Endothelial cell of hepatic sinusoid (primary cell): ENCODE results near the gene ZCCHC7.
"Not testable (repeated sequence)": the region's sequence is repeated elsewhere in the genome, so short reads cannot be mapped to it uniquely, and the experiment has no call there.

Experiments
- in situ Hi-C: cut with HindIII; loops from 2 replicates; pipeline ENCODE4 v1.10.0; 2017; ENCODE audit warnings: low sequenced_read_pairs

ZCCHC7 gene

DNA sequence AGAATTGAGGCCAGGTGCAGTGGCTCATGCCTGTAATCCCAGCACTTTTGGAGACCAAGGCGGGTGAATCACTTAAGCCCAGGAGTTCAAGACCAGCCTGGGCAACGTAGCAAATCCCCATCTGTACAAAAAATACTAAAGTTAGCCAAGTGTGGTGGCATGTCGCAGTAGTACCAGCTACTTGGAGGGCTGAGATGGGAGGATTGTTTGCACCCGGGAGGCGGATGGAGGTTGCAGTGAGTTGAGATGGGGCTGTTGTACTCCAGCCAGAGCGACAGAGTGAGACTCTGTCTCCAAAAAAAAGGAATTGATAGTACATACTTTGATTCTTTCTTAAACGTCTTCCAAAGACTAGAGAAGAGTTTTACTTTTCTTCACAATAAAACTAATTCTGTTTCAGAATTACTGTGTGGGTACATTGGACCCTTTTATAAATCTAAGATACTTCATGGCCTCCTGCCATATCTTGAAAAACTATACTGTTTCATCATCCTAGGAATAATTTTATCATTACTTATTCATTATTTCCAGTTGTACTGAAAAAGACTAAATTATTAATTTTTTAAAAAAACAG, 170.1 kb downstream of the ZCCHC7 start:
- in situ Hi-C loops, result no loop called here

DNA sequence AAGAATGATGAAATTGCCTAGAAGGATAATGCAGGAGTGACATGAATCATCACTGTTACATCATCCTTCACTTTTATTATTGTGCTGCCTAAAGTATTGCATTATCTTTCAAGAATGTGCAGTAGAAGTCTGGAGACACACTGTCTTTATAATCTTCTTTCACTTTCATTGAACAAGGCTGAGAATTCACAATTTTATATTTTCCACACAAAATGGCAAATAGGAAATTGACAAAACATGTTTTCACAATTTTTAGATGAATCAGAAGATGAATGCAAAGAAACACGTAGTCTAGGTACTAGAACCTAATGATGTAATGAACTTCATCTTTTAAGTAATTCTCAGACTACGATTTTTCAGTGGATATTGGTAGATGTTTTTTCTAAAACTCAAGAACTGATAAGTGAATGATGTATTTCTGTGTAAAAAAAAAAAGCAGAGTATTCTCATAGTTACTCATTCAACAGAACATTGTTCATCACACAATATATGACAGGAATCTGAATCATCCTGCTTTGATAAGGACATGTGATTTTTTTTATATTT, 170.6 kb downstream of the ZCCHC7 start:
- in situ Hi-C loops, result no loop called here

DNA sequence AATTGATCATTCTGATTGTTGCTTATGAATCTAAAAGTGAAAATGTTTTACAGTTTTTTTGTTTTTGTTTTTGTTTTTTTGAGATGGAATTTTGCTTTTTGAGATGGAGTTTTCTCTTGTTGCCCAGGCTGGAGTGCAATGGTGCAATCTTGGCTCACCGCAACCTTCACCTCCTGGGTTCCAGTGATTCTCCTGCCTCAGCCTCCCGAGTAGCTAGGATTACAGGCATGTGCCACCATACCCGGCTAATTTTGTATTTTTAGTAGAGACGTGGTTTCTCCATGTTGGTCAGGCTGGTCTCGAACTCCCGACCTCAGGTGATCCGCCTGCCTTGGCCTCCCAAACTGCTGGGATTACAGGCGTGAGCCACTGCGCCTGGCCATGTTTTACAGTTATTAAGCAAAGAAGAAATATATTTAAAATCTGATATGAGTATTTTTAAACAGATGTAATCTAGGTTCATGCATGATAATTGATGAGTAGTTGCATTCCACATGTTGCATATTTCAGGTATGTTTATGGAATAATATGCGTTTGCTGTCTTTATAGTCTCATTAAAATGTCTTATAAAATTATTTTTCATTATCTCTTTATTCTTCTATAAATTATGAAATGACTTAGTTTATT, 171.4 kb downstream of the ZCCHC7 start:
- in situ Hi-C loops, result not testable (repeated sequence)

DNA sequence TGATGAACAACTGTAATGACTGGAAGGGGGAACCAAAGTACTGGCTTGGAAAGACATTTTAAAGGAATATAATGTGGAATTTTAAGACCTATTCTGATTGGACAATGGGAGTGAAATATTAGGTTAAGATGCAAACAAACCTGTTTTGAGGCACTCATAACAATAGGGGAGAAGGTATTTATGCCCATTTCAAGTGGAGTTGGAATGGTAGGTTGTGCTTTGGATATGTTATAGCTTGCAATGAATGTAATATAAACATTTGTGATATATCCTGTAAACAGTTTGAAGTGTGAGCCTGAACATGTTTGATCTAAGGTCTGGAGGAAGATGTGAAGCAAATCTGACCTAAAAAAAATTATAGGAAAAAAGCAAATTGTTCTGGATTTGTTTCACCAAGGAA, 172.5 kb downstream of the ZCCHC7 start:
- in situ Hi-C loops, result no loop called here

DNA sequence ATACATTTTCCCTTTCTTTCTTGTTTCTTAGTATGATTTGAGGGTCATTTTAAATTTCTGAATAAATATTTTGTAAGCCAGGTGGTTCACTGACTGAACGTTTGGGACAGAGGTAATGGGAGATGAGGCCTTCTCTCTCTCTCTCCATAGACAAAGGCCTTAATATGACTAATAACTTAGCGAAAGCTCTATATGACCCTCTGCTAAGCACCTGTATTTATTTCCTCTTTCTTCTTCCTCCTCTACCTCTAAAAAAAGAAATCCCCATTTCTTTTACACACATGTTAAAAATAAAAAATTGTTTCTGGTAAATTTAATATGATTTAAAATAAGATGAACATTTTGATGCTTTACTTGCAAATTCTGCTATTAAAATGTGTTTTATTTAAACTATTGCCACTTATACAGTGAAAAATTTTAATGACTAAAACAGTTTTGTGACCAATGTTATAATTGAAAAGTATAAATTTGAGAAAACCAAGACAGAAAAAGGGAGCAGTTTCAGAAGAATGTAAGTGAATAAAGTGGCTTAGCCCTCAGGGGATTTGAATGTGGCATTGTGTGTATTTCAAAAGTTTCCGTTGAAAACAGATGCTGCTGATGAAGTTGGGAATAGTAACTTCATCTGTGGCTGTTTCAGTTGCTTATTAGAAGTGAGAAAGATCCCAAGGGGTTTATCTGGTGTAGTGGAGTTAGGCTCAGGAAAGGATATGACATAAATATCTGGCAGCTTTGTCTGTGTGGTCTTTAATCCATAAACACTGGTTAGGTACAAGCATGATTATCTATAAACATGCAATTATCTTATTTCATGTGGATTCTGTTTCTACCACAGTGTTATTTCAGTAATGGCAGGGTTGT, 173.5 kb downstream of the ZCCHC7 start:
- in situ Hi-C loops, result no loop called here

DNA sequence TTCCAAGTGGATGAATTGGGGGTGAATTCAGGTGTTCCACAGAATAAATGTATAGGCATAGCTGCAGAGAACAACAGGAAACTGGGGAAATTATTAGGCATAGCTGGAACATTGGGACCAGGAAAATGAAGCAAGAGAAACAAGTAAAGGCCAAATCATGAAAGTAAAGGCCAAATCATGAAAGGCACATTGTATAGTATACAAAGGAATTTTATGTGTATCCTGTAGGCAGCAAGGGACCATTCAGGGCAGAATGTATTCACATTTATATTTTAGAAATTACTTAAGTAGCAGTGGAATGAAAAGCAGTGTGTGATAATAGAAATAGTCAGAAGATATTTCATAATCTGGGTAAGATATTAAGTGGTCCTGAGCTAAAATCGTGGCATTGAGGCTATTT, 174.8 kb downstream of the ZCCHC7 start:
- in situ Hi-C loops, result no loop called here

DNA sequence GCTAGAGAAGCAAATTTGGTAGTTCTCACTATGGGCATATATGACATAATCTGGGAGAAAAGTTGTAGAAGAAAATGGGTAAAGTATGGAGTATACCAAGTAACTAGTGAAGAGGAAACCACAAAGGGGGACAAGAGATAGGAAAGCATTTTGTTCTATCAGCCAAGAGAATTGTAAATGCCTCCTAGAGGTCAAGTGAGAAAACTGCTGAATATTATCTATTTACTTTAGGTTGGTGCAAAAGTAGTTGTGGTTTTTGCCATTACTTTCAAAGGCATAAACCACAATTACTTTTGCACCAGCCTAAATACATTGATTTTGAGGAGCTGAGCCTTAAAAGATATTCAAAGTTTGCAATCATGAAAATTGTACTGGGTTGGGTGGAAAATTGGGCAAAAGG, 175.4 kb downstream of the ZCCHC7 start:
- in situ Hi-C loops, result no loop called here

DNA sequence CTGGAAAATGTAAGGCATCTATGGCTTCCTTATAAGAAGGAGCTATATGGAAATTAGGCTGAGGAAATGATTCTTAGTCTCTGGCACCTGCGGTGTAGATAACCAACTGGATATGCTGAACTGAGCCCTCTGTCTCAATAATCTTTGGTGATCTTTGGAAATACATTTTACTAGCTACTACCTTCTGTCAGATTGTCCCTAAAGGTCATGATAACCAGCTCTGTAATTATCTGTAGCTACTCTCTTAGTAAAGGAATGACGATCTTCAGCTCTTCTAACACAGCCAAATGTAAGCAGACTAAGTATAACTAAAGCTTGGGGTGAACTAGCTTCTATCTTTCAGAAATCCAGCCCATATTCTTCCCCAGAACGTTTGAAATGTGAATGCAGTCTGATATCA, 177.2 kb downstream of the ZCCHC7 start:
- in situ Hi-C loops, result no loop called here

DNA sequence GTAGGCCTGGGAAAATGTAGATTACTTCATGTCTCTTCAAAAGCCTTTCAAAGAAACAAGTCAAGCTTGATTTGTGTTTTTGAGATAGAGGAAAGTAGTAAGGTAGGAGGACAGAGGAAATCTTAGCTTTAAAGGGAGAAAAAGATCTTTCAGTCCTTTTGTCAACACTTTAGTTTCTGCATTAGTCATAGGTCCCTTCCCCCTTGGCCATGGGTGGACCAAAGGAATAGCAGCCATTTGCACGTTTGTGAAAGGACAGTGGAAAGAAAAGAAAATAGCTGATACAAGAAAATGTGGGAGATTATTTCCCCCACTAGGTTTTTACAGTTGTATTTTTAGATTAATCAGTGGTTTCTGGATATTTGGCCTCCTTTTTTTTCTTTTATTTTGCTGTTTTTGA, 180.2 kb downstream of the ZCCHC7 start:
- in situ Hi-C loops, result no loop called here

DNA sequence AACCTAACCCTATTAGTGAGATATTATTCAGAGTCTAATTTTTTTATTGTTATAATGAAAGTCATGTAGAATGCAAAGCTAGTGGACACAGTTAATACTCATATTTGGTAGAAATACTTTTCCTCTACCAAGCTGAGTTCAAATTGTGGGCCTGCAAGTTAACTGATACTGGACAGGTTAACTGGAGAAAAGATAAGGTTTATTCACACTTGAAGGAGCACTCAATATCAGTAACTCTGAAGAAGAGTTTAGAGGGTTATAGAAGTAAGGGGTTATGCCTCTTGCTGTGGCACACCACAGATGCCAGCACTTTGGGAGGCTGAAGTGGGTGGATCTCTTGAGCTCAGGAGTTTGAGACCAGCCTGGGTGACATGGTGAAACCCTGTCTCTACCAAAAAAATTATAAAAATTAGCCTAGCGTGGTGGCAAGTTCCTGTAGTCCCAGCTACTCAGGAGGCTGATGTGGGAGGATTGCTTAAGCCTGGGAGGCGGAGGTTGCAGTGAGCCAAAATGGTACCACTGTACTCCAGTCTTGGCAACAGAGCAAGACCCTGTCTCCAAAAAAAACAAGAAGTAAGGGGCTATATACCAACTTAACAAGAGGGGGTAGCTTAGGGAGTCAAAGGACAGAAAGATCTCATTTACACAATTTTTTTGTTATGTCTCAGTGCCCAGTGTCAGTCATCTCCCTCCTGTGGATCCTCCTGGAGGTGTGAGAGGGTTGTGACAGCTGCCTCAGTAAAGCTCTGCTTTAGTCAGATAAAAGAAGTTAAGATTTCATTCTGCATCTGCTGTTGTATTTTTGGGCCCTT, 180.9 kb downstream of the ZCCHC7 start:
- in situ Hi-C loops, result no loop called here

DNA sequence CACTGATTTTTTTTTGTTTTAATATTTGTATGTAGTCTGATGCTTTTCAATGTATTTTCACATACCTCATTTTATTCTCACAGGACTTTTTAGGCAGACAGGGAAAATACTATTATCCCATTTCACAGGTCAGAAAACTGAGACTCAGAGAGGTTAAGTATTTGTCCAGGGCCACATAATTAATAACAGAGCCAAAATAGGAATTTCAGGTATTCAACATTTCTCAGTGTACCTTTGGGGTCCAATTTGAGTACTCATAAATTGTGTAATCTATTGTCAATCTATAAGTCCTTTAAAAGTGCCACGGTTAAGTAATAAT, 181.4 kb downstream of the ZCCHC7 start:
- in situ Hi-C loops, result no loop called here

DNA sequence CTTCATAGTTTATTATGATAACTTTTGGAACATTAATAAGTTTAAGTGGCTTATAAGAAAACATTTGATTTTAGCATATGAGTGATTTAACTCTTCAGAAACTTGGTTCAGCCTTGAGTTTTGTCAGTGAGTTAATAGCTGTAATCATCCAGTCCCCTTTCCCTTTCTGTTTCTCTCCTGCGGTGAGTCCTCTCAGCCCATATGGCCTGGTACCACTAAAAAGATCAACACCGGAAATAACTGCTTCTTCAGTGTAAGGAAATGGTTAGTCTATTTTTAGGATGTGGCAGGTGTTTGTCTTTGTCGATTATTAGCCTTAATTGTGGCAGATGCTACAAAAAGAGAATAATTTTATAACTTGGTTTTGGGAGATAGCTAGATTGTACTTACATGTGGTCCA, 181.9 kb downstream of the ZCCHC7 start:
- in situ Hi-C loops, result no loop called here

DNA sequence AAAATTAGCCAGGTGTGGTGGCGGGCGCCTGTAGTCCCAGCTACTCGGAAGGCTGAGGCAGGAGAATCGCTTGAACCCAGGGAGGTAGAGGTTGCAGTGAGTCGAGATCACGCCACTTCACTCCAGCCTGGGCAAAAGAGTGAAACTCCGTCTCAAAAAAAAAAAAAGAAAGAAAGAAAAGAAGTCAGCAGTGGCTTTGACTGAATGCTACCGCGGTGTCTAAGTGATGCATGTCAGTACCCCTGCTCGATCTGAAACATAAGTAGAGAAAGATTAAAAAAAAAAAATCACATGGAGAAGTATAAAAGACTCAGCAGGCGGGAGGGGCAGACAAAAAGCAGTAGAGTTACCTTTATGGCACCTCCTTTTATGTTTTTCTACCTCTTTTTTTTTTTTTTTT, 182.9 kb downstream of the ZCCHC7 start:
- in situ Hi-C loops, result not testable (repeated sequence)

DNA sequence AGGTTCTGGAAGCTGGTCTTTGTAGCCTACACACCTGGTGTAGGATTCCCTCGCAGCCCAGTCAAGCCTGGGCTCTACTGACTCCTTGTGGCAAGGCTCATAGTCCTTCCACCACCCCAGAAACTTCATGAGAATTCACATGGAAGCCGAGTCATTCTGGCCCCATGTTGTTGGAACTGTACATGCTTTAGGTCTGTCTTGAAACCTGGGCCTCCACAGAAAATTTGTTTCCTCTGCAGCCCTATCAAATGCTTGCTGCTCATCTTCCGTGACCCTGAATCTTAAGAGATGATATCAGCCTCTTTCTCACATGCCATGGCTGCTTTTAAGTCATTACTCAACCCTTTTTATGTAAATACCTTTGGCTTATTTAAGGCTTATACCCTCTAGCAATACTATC, 188.8 kb downstream of the ZCCHC7 start:
- in situ Hi-C loops, result no loop called here

DNA sequence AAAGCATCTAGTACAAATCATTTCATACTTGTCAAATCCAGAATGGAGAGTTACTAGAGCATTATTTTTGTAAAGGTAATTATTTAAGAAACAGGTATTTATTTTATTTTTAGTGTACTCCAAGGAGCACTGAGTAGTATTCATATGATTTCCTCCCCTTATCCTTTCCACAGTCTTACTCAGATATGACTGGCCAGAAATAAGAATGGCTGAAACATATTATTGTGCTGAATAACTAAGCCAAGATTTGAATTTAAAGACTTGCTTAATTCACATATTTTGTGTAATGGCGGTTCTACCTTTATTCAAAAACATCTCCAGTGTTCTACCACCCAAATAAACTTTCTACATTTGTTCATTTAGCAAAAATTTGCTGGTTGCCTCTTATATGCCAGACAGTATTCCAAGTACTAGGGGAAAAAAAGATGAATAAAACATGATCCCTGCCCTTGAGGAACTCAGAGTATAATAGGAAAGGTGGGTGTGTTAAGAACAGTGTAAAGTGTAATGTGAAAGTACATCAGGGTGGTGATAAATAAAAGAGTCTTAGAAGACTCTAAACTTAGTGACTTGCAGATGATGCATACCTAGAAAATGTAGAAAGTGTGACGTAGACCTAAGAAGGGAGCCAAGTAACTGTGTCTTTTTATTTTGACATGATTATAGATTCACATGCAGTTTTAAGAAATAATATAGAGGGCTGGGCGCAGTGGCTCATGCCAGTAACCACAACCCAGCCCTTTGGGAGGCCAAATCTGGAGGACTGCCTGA, 191.7 kb downstream of the ZCCHC7 start:
- in situ Hi-C loops, result no loop called here

DNA sequence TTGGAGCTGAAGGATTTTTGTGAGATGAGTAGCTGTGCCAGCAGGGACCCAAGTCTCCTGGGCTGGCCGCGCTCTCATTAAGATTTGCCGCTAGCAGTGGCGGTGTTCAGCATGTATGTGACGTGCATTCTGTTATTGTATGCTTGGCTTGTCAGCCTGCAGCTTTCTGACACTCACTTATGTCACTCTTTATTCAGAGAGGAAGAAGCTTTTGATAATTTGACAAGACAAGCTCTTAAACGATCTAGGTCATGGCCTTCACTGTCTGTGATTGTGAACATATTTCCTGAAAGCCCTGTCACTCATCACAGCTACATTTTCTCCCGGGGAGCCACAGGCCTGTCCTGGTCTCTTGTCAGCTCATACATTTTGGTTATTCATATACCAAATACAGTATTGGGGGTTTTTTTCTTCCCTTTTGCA, 203.9 kb downstream of the ZCCHC7 start:
- in situ Hi-C loops, result no loop called here

DNA sequence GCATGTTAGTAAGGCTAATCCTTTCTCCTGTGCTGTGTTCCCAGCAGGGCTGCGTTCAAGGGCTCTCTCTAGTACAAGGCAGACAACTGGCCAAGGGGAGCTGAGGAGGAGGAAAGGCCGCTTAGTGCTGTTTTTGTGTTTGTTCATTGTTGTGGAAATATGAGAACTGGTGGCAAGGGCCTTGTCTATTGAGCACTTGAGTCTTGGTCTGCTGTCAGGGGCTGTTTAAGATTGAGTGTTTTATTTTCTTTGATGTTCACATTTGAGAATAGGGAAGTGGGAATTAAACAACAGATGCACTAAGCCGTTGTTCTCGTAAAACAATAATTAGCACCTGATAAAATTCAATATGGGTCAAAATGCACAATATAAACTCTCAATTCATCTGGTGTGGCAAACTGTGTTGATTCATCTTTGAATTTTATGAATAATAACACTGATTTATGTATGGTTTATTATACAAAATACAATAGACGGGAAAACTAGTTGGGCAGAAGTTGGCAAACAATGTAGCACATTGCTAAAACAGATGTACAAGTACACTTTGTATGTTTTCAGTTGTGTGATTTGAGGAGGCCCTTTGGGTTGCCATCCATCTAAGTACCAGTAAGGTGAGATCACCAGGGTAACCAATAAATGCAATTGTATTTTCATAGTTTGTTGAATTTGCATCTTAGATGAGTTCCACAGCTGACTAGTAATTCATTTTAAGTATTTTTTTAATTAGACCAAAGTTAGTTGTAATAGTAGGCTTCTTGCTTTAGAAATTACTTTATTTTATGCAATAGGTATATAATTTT, 204.5 kb downstream of the ZCCHC7 start:
- in situ Hi-C loops, result no loop called here

DNA sequence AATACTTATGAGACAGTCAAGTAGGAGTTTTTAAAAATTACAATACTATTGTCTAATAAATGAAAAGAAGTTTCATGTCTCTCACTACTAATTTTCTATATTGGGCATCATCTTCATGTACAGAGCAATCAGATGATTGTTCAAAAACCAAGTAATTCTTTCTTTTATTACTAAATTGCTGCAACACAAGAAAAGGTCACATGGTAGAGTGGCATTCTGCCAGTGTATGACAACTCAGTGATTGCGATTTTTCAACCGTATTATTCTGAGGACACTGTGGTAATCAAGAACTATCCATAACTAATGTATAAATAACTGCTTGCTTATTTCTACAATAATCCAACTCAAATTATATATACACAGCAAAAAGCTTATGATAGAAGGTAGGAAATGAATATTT, 205.4 kb downstream of the ZCCHC7 start:
- in situ Hi-C loops, result no loop called here

DNA sequence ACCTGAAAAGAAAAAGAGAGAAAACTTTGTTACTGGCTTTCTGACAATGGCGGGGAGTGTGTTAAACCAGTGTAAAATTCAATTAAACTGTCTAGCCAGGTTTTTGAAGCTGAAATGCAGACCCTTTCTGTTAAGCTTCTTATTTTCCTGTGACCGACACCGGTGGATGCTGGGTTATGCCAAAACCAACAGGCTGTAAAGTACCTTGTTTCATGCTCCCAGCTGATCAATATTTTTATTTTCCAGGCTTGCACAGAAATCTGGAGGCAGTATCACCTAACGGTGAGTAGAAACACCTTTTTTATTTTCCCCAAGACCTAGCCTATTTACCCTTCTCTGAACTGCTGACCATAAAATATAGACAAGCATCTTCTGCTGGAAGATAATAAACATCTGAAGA, 207.2 kb downstream of the ZCCHC7 start:
- in situ Hi-C loops, result no loop called here
